Measurements from ENCODE around the gene CDH22.

Gene CDH22

DNA sequence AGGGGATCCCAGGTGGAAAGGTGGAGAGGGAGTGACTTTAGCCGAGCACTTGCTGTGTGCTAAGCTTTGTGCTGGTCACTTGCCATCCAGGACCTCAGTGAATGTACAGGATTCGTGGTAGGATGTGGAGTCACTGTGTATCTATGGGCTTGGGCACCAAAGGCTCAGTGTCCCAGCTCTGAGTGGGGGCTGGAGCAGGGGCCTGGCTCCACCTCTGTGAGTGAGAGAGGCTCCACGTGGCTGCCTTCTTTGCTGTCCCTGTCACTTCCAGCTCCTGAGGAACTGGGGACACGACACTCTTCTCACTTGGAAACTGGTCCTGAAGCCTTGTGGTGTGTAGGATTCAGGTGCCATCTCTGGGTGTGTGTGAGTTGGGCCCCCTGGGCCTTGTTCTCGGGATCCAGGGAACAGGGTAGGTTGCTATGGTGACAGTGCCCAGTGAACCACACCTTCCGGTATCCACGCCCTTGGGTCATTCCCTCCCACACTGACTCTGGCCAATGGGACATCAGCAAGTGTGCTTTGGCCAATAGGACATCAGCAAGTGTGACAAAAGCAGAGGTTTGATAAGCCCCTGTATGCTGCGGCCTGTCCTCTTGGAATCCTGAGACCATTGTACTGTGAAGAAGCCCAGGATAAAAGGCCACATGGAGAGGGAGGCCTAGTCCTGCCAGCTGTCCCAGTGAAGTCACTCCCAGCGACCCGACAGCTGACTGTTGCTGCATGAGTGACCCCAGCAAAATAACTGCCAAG lies 87.7 kb downstream of the CDH22 start:
- no peak overlapping the region for H3K27ac Mint-ChIP-seq
- ATAC-seq (replicated peaks): no peak
- H3K36me3 Mint-ChIP-seq (ENCODE audit: insufficient read depth): no peaks in the 10 kb centered on the region
- H3K9me3 Mint-ChIP-seq: no peaks in the 10 kb centered on the region
- H3K4me1 Mint-ChIP-seq (ENCODE audit: low read depth in 2 of 2): no peaks in the 10 kb centered on the region
- no peak for DNase-seq
- H3K27me3 Mint-ChIP-seq: peaks cover 22% of the 10 kb centered on the region in 2 donors
- no peak overlapping the region for H3K4me3 Mint-ChIP-seq

DNA sequence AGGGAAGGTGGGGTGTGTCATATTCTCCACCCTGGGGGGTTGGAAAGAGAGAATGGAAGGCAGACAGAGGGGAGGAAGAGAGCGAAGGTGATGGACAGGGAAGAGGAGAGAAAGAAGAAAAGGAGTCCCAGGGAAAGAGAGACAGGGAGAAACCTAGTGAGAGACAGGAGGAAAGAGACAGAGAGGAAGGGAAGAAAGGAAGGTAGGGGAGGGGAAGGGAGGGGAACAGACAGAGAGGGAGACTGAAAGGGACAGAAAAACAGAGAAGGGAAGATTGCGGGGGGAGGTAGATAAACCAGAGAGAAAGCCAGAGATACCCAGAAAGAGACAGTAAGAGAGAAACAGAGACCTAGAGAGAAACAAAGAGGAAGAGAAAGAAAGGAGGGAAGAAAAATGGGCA lies 88.4 kb downstream of the CDH22 start:
- Mint-ChIP-seq H3K9me3 (no peaks in the 10 kb centered on the region), H3K27me3 (peaks cover 17% of the 10 kb centered on the region in 2 donors), H3K4me3 (no peak overlapping the region), H3K36me3 (ENCODE audit: insufficient read depth) (no peaks in the 10 kb centered on the region), H3K27ac (no peak overlapping the region), H3K4me1 (ENCODE audit: low read depth in 2 of 2) (no peaks in the 10 kb centered on the region)
- ATAC-seq (replicated peaks): no peak
- DNase-seq: no peak

DNA sequence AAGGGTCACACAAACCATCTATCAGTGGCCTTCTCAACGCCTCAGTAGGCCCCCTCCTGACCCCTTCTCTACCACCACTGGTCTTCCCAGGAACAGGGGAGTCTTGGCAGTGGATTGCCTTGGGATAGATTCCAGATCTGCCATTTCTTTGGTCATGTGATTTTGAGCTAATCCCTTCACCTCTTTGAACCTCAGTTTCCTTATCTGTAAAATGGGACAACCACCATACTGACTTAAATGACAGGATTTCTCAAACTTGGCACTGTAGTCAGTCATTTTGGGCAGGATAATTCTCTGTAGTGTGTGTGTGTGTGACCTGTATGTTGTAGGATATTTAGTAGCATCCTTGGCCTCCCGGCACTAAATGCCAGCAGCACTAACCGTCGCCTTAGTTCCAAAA lies 89.1 kb downstream of the CDH22 start:
- DNase-seq: no peak
- Mint-ChIP-seq H3K4me1 (ENCODE audit: low read depth in 2 of 2) (no peaks in the 10 kb centered on the region), H3K27me3 (peaks cover 17 to 19% of the 10 kb centered on the region in 2 donors), H3K4me3 (no peak overlapping the region), H3K36me3 (ENCODE audit: insufficient read depth) (no peaks in the 10 kb centered on the region), H3K27ac (no peak overlapping the region), H3K9me3 (no peaks in the 10 kb centered on the region)
- no peak for ATAC-seq (replicated peaks)

DNA sequence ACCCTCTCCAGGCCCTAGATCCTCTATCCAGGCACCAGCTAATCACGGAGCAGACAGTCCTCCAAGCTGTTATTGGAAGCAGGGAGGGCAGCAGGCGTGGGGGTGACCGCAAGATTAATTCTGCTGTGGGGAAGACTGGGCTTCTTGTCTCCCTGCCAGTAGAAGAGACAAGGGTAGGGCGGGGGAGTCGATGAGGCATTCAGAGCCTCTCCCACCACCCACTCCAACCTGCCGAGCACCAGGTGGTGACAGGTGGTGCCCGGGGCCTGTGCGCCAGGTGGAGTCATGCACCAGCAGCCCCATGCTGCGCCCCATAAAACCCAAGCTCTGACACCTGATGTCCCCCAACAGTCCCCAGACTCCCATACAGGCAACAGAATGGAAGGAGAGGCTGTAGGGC lies 89.6 kb downstream of the CDH22 start:
- DNase-seq: no peak
- no peak for ATAC-seq (replicated peaks)
- H3K36me3 Mint-ChIP-seq (ENCODE audit: insufficient read depth): no peaks in the 10 kb centered on the region
- no peaks in the 10 kb centered on the region for H3K4me1 Mint-ChIP-seq (ENCODE audit: low read depth in 2 of 2)
- H3K4me3 Mint-ChIP-seq: no peak overlapping the region
- no peaks in the 10 kb centered on the region for H3K9me3 Mint-ChIP-seq
- H3K27ac Mint-ChIP-seq: no peak overlapping the region
- H3K27me3 Mint-ChIP-seq: peaks cover 20 to 22% of the 10 kb centered on the region in 2 donors

DNA sequence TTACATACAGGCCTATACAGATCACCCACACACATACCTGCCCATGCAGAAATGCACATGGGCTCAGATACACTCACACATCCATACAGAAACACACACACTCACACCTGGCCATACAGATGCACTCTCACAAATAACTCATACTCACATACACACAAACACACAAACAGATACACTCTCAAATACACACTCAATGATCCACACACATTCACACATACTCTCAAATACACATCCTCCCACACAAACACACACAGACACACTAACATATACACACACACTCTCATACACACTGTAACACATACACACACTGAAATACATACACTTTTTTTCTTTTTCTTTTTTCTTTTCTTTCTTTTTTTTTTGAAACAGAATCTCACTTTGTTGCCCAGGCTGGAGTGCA lies 90.7 kb downstream of the CDH22 start:
- H3K27me3 Mint-ChIP-seq: peaks cover 15 to 19% of the 10 kb centered on the region in 2 donors
- no peaks in the 10 kb centered on the region for H3K4me1 Mint-ChIP-seq (ENCODE audit: low read depth in 2 of 2)
- H3K36me3 Mint-ChIP-seq (ENCODE audit: insufficient read depth): no peaks in the 10 kb centered on the region
- DNase-seq (no peak), ATAC-seq (replicated peaks) (no peak)
- no peak overlapping the region for H3K4me3 Mint-ChIP-seq
- no peaks in the 10 kb centered on the region for H3K9me3 Mint-ChIP-seq
- no peak overlapping the region for H3K27ac Mint-ChIP-seq

DNA sequence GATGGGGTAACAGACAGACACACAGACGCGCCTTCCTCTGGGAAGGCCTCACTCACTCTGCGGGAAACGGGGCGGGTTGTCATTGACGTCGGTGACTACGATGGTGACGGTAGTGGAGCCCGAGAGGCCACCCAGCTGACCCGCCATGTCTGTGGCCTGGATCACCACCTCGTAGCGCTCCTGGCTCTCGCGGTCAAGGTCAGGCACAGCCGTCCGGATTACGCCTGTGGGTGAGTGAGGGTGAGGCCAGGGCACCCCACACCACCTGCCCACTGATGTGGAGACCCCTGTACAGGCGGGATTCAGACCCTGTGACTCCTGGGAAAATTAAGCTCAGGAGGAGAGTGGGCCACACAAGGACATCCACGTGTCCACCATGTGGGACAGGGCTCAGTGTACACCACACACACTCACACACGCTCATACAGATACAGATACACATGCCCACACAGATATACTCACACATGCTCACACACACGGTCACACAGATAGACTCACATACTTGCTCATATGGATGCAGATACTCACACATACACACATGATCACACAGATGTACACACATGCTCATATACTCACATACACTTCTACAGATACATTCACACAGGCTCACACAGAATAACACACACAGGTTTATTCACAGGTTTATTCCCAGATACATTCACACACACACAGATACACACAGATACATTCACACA lies 91.4 kb downstream of the CDH22 start:
- Mint-ChIP-seq H3K27ac (no peak overlapping the region), H3K4me3 (no peak overlapping the region), H3K36me3 (ENCODE audit: insufficient read depth) (no peaks in the 10 kb centered on the region), H3K9me3 (no peaks in the 10 kb centered on the region), H3K27me3 (peaks cover 21 to 26% of the 10 kb centered on the region in 2 donors), H3K4me1 (ENCODE audit: low read depth in 2 of 2) (no peaks in the 10 kb centered on the region)
- no peak for DNase-seq
- ATAC-seq (replicated peaks): no peak

DNA sequence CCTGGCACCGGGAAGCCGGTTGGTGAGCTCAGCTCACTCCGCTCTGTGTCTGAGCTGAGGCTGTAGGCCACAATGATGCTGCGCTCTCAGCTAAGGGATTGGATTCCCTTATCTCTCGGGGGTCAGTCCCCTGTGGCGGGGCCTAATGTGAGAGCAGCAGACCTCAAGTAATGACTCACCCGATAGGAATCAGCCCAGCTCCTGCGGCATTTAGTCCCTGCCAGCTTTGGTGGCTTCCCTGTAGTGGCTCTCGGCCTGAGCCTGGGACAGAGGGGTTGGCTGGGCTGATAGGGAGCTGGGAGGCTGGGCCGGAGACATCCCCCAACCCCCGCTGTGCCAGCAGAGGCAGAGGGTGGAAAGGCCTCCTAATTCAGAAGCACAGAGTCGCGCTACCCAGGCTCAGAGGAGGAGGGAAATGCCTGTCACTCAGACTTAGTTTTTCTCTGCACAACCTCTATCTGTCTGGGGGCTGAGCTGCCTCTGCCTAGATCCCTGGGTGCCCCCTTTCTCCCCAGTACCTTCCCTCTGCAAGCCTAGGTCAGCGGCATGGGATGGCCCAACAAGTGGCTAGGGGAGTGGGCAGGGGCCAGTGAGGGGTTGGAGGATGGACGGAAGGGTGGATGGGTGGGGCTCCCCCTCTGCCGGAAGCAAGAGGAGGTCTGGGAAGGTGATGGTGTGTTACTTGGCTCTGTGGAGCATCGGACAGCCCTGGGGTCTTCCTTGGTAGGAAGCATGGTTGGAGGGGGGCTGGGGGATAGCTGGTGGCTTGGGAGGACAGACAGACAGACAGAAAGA lies 92.2 kb downstream of the CDH22 start:
- H3K27ac Mint-ChIP-seq: no peak overlapping the region
- H3K9me3 Mint-ChIP-seq: no peaks in the 10 kb centered on the region
- no peak for DNase-seq
- no peak for ATAC-seq (replicated peaks)
- H3K4me3 Mint-ChIP-seq: no peak overlapping the region
- H3K4me1 Mint-ChIP-seq (ENCODE audit: low read depth in 2 of 2): no peaks in the 10 kb centered on the region
- H3K27me3 Mint-ChIP-seq: peaks cover 24 to 34% of the 10 kb centered on the region in 2 donors
- no peaks in the 10 kb centered on the region for H3K36me3 Mint-ChIP-seq (ENCODE audit: insufficient read depth)

DNA sequence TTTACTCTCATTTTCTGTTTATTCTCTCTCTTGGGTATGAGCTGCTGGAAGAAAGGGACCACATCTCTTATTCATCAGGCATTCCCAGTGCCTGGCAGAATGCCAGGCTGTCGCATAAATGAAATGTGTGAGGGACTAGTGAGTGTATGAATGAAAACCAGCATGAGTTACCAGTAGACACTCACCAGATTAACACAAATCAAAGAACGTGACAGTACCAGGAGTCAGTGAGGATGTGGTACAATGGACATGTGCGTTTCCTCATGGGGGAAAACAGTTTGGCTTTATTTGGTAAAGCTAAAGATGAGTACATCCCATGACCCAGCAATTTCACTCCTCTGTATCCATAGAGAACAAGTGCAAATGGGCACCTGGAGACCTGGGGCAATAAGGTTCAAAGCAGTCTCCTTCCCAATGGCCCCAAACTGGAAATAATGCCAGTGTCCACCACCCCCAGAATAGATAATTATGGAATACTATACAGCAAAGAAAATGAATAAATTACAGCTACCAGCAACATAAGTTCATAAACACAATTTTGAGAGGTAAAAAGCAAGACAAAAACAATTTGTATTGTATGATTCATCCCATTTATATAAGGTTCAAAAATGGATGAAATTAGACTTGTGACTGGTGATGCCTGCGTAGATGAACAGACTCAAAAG lies 93.3 kb downstream of the CDH22 start:
- no peak for ATAC-seq (replicated peaks)
- H3K4me3 Mint-ChIP-seq: no peak overlapping the region
- H3K27me3 Mint-ChIP-seq: peaks cover 24 to 38% of the 10 kb centered on the region in 2 donors
- no peaks in the 10 kb centered on the region for H3K36me3 Mint-ChIP-seq (ENCODE audit: insufficient read depth)
- H3K9me3 Mint-ChIP-seq: no peaks in the 10 kb centered on the region
- H3K4me1 Mint-ChIP-seq (ENCODE audit: low read depth in 2 of 2): no peaks in the 10 kb centered on the region
- DNase-seq: no peak
- no peak overlapping the region for H3K27ac Mint-ChIP-seq

DNA sequence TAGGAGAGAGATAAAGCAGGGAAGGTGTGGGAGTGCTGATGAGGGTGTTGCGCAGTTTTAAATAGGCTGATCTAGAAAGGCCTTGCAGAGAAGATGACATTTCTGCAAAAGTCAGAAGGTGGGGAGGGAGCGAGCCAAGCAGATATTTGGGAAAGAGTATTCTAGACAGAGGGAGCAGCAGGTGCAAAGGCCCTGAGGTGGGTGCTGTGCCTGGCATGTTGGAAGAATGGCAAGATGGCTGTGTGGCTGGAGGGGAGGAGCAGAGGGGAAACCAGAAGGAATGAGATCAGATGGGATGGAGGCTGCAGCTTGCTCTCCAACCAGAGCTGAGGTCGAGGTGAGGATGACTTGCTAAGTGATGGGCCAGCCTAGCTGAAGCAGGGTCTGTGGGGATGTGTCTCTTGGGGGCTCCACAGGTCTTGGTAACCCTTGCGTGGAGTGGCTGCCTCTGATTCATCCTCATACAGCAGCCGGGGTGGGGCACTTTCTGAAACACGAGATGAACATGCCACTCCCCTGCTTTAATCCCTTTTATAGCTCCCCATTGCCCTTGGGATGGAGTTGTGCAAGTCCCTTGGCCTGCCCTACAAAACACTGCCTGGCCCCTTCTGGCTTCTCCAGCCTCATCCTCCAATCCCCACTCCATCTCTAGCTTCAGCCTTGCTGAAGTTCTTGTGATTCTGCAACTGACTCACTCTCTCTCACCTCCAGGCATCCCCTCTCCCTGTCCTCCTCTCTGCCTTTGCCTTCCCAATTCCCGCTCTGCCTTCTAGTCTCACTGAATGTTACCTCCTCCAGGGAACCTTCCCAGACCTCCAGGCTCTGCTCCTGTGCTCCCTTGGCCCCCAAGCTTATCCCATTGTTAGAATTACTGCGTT lies 94.1 kb downstream of the CDH22 start:
- Mint-ChIP-seq H3K36me3 (ENCODE audit: insufficient read depth) (no peaks in the 10 kb centered on the region), H3K27ac (no peak overlapping the region), H3K27me3 (peaks cover 31 to 45% of the 10 kb centered on the region in 2 donors), H3K9me3 (no peaks in the 10 kb centered on the region), H3K4me1 (ENCODE audit: low read depth in 2 of 2) (no peaks in the 10 kb centered on the region), H3K4me3 (no peak overlapping the region)
- DNase-seq (no peak), ATAC-seq (replicated peaks) (no peak)

DNA sequence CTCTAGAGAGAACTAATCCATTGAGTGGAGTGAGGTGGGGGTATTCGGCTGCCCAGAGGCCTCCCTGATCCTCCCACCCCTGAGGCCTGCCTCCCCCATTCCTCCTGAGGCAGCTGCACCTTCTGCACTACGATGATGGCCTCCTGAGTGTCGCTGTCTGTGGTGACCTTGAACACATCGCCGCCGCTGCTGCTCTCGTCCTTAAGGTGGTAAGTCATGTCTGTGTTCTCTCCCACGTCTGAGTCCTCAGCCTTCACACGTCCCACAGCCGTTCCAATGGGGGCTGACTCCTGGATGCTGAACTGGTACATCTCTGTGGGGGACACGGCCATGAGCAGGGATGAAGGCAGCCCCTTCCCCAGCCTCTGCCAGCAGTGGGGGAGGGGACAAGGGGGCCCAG lies 95.4 kb downstream of the CDH22 start:
- no peaks in the 10 kb centered on the region for H3K4me1 Mint-ChIP-seq (ENCODE audit: low read depth in 2 of 2)
- H3K27ac Mint-ChIP-seq: no peak overlapping the region
- H3K4me3 Mint-ChIP-seq: no peak overlapping the region
- H3K9me3 Mint-ChIP-seq: no peaks in the 10 kb centered on the region
- H3K27me3 Mint-ChIP-seq: peaks cover 41 to 55% of the 10 kb centered on the region in 2 donors
- ATAC-seq (replicated peaks) (no peak), DNase-seq (no peak)
- no peaks in the 10 kb centered on the region for H3K36me3 Mint-ChIP-seq (ENCODE audit: insufficient read depth)

DNA sequence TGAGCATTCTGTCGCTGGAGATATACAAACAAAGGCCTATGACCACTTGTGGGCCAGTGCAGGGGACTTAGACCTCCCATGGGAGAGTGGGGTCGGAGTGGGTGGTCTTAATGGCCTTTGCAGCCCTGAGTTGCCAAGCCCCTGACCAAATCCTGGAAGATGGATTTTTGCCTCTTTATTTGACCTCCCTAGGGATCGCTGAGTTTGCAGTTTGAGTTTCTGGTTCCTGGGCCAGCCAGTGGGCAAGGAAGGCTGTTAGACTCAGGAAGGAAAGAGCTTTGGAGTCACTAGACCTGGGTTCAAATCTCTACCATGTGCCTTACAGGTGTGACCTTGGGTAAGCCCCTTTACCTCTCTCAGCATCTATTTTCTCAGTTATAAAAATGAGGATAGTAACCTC lies 96.0 kb downstream of the CDH22 start:
- H3K27me3 Mint-ChIP-seq: peaks cover 47 to 61% of the 10 kb centered on the region in 2 donors

DNA sequence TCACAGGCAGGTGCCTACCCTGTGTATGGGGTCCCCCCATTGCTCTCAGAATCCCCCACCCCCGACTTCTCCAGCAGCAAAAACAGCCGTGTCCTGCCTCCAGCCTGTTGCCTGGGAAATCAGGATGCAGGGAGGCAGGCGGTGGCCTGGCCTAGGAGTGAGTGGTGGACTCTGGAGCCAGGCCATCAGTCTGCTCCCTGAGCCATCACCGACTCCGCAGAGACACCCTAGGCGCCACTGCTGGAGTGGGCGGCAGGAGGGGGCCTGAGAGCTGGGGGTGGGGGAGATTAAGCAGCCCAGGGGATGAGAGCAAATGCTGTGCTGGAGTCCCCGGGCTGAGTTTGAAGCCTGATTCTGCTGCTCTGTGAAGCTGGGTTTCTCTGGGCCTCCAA lies 97.0 kb downstream of the CDH22 start:
- Mint-ChIP-seq H3K27me3 (peaks cover 56 to 70% of the 10 kb centered on the region in 2 donors), H3K9me3 (no peaks in the 10 kb centered on the region), H3K4me3 (no peak overlapping the region), H3K4me1 (ENCODE audit: low read depth in 2 of 2) (peaks cover 2 to 4% of the 10 kb centered on the region in 2 donors), H3K27ac (no peak overlapping the region), H3K36me3 (ENCODE audit: insufficient read depth) (no peaks in the 10 kb centered on the region)
- no peak for DNase-seq
- no peak for ATAC-seq (replicated peaks)

More for the DNA sequence above, 96.0 kb downstream of the CDH22 start:
- no peaks in the 10 kb centered on the region for H3K4me1 Mint-ChIP-seq (ENCODE audit: low read depth in 2 of 2)
- ATAC-seq (replicated peaks) (no peak), DNase-seq (no peak)
- no peaks in the 10 kb centered on the region for H3K9me3 Mint-ChIP-seq
- H3K27ac Mint-ChIP-seq: no peak overlapping the region
- H3K4me3 Mint-ChIP-seq: no peak overlapping the region
- no peaks in the 10 kb centered on the region for H3K36me3 Mint-ChIP-seq (ENCODE audit: insufficient read depth)

All from effector memory CD8-positive, alpha-beta T cell (primary cell).